HFF-Myc (cell line): ENCODE data around the gene UNC13D.

Experiments
- DNase-seq: peaks from one replicate; pipeline ENCODE4 v3.0.0-alpha.2; 2011; ENCODE audit warnings: low read depth; ENCODE audit errors: extremely low read depth
- H3K4me3 ChIP-seq: replicated peaks from 2 replicates; pipeline ENCODE4 v1.5.1; 2011; ENCODE audit warnings: low read depth, mild to moderate bottlenecking, control low read depth, low read length
- TF ChIP-seq, protein P1 (sequence below): IDR thresholded peaks from 2 replicates; pipeline ENCODE4 v1.5.1; 2012; ENCODE audit warnings: mild to moderate bottlenecking, low read depth, low read length, control low read depth; ENCODE audit errors: missing control alignments

Gene UNC13D

DNA sequence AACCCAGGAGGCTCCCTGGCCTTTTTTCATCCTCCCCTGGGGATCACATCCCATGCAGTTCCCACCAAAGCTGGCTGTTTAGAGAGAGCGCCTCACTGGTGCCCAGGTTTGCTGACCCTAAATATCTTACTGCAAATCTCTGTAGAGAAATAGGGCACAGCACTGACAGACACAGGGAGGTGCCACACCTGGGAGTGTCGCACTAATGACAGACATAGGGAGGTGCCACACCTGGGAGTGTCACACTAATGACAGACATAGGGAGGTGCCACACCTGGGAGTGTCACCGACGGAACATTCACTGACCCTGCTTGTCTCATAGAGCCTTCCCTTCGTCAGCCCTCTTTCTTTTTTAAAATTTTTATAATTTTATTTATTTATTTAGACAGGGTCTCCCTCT, 34.0 kb downstream of the UNC13D start:
- no peak for DNase-seq
- no peak overlapping the region for H3K4me3 ChIP-seq
- TF ChIP-seq, protein P1, sequence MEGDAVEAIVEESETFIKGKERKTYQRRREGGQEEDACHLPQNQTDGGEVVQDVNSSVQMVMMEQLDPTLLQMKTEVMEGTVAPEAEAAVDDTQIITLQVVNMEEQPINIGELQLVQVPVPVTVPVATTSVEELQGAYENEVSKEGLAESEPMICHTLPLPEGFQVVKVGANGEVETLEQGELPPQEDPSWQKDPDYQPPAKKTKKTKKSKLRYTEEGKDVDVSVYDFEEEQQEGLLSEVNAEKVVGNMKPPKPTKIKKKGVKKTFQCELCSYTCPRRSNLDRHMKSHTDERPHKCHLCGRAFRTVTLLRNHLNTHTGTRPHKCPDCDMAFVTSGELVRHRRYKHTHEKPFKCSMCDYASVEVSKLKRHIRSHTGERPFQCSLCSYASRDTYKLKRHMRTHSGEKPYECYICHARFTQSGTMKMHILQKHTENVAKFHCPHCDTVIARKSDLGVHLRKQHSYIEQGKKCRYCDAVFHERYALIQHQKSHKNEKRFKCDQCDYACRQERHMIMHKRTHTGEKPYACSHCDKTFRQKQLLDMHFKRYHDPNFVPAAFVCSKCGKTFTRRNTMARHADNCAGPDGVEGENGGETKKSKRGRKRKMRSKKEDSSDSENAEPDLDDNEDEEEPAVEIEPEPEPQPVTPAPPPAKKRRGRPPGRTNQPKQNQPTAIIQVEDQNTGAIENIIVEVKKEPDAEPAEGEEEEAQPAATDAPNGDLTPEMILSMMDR: no peak

DNA sequence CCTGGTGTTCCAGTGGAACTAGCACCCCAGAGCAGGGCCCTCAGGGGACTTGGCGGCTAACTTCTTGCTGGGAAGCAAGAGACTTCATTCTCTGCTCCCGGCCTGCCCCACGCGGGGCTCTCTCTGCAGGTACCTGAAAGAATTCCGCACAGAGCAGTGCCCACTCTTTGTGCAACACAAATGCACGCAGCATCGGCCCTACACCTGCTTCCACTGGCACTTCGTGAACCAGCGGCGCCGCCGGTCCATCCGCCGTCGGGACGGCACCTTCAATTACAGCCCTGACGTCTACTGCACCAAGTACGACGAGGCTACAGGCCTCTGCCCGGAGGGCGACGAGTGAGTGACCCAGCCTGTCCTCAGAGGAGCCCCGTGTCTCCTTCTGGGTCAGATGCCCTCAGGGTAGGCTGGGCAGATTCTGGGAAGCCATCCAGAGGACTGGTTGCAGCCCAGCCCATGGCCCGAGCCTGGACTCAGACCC, 34.5 kb downstream of the UNC13D start:
- no peak overlapping the region for H3K4me3 ChIP-seq

DNA sequence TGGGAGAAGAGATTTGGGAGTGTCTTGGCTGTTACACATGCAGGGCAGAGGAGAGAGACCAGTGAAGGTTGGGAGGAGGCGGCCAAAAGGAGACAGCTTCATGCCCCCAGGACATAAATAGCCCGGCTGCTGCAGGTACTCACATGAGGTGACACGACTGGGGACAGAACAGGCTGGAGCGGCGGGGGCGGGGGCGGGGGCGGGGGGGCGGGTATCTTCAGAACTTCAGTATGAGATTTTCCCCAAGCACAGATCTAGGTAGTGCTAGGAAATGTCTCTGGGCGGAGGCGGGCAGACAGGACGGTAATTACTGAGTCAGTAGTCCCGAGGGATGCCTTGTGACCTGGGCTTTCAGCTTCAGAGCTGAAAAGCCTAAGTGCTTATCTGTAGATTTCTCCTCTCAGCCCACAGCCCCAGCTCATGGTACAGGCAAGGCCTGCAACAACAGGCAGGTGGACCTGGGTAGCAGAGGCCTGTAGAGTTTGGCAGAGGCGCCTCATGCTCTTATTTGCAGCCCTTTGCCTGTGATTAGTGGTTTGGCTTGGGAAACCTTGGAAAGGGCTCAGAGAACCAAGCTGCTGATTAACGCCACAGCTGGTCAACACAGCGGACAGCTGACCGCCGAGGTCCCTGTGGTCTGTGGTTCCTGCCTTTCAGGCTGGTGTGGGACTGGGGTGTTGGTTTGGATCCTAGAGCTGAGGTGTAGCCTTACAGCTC, 35.1 kb downstream of the UNC13D start:
- TF ChIP-seq, protein P1: no peak
- H3K4me3 ChIP-seq: no peak overlapping the region
- DNase-seq: no peak

More for the DNA sequence above, 34.5 kb downstream of the UNC13D start:
- TF ChIP-seq, protein P1: no peak
- no peak for DNase-seq

DNA sequence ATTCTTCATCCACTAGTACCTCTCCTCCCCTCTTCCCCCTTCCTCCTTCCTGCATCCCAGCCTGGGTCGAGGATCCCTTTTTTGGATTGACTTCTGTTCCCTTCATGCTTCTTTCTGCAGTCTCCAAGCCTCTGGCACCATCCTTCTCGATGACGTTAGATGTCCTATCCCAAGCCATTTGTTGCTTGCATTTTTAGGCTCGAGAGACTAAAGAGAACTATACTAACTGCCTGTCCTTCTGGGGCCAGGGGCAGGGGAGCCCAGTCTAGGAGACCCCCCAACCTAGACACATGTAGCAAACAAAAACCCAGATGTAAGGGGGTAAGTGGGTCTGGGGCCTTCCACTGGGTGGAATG, 35.7 kb downstream of the UNC13D start:
- TF ChIP-seq, protein P1: no peak
- no peak overlapping the region for H3K4me3 ChIP-seq
- DNase-seq: no peak

DNA sequence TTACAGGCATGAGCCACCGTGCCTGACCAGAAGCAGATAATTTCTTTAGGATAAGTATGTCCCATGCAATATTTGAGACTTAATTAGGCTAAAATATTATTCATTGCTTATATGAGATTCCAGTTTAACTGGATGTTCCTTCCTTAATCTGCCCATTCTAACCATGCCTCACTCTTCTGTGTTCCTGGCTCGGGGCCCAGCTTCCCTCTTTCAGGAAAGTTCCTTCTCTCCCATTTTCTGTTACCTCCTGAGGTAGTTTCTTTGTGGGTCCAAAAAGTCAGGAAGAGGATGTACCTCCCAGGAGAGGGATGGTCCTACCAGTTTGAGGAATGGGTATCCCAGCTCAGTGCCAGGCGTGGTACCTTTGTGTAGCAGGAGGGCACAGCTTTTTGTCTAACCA, 36.3 kb downstream of the UNC13D start:
- DNase-seq: no peak
- no peak overlapping the region for H3K4me3 ChIP-seq
- TF ChIP-seq, protein P1: no peak

DNA sequence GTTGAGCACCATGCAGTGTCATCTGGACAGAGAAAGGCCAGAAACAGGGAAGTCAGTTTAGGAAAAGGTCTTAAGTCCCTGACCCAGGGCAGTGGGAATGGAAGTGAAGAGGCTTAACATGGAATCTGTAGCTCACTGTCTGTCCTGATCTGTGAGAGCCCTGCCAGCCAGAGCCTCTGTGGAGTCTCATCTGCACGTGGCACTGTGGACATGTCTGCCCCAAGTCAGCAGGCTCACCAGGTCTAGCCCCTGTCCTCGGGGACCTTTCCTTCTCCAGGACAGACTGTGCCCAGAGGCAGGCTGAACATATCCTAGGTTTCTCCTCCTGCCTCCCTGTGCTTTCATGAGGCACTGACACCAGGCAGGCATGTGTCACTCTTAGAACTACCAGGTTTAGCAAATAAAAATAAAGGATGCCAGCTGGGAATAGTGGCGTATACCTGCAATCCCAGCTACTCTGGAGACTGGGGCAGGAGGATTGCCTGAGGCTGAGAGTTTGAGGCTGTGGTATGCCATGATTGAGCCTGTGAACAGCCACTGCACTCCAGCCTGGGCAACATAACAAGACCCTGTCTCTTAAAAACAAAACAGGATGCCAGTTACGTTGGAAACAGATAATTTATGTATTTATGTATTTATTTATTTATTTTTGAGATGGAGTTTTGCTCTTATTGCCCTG, 37.2 kb downstream of the UNC13D start:
- DNase-seq: no peak
- no peak overlapping the region for H3K4me3 ChIP-seq
- TF ChIP-seq, protein P1: no peak
